Endothelial cell of umbilical vein (primary cell): Measurements from ENCODE around the gene ID2.

ENCODE experiments used
- CTCF ChIP-seq, 2 donors: IDR thresholded peaks; 1 replicate in 1 of 2; 2 replicates in 1 of 2; pipeline ENCODE4 v1.5.1; 2011; ENCODE audit warnings: low read length in 2 of 2, mild to moderate bottlenecking in 2 of 2, moderate library complexity in 2 of 2, control low read depth in 1 of 2, inconsistent platforms in 1 of 2, low read depth in 1 of 2; ENCODE audit not compliant: insufficient read depth in 1 of 2; ENCODE audit errors: extremely low read depth in 1 of 2
- EZH2 ChIP-seq: IDR thresholded peaks from 2 replicates; pipeline ENCODE4 v1.6.1; 2012; ENCODE audit warnings: borderline replicate concordance, low read depth, mild to moderate bottlenecking, moderate library complexity, low read length, inconsistent platforms; ENCODE audit not compliant: severe bottlenecking
- FOS ChIP-seq: IDR thresholded peaks from 2 replicates; pipeline ENCODE4 v1.6.1; 2011; ENCODE audit warnings: mild to moderate bottlenecking, low read length, moderate library complexity, borderline replicate concordance; ENCODE audit not compliant: insufficient read depth
- POLR2A ChIP-seq: IDR thresholded peaks from 2 replicates; pipeline ENCODE4 v1.6.1; 2012; ENCODE audit warnings: low read depth, mild to moderate bottlenecking, control low read depth, low read length
- POLR2AphosphoS5 ChIP-seq: IDR thresholded peaks from 2 replicates; pipeline ENCODE4 v1.6.1; 2012; ENCODE audit warnings: low read depth, mild to moderate bottlenecking, control low read depth, low read length, moderate library complexity; ENCODE audit not compliant: insufficient read depth

GRCh38 chr2:8663997-8664396 is 17.9 kb upstream of the ID2 start:
- TF ChIP-seq POLR2A (no peak), EZH2 (no peak), CTCF (IDR thresholded peaks at IDR 0.05; ENCODE audit: extremely low read depth in 1 of 2, insufficient read depth in 1 of 2, low read depth in 1 of 2, low read length in 2 of 2) (no peak), POLR2AphosphoS5 (no peak), FOS (no peak)
